Stimulated activated CD8-positive, alpha-beta memory T cell treated with anti-CD3 and anti-CD28 coated beads, Interleukin-15, amount 100 ng/mL, for 1 hour (primary cell): ENCODE data around the gene ITCH.

Experiments used
- DNase-seq: peaks from one replicate; pipeline ENCODE4 v3.0.0-alpha.2; 2020; ENCODE audit warnings: low read depth

ITCH gene

DNA sequence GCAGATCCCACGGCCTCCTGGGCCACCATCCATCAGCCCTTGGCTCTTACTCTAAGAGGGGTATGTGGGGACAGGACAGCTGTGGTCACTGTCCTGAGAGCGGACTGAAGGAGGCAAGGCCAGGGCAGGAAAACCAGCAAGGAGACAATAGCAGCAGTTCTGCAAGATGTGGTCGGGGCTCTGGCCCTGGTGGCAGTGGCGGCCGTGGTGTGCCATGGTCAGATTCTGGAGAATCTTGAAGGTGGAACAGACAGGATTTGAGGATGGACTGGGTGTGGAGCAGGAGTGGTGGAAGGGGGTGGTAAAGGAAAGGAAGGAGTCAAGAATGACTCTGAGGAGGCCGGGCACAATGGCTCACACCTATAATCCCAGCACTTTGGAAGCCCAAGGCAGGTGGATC lies 189.5 kb downstream of the ITCH start:
- no peak for DNase-seq

DNA sequence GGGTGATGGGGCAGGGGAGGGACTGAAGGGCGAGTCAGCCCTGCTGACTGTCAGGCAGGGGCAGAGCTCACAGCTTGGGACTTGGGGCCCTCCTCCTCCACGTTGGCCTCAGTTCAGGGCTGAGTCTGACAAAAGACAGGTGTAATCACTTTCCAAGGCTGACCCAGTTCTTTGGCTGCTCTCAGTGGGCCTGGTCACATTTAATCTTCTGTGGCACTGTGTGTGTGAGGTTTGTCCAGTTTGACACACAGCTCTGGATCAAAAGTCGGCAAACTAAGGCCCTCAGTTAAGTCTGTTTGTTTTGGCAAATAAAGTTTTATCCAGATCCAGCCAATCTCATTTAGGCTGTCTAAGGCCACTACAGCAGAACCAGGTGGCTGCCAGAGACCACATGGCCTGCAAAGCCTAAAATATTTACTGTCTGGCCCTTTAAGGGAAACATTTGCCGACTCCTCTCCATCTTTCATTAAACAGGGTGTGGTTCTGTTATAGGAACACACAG lies 190.3 kb downstream of the ITCH start:
- no peak for DNase-seq

DNA sequence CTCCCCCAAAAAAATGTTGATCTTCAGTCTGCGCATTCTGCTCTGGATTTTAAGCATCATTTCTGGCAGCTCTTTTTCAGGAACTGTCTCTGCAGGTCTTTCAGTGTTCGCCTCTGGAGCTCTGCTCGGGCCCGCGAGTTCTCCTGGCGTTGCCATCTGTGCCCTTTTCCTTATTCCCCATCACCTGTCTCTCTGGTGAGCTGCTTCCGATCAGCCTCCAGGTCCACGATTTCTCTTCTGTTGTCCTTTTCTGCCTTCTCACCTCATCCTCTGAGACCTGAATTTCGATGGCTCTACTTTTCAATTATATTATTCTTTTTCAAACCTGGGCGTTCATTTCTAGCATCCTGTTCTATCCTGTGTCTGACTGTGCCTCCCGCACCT lies 194.9 kb downstream of the ITCH start:
- no peak for DNase-seq

DNA sequence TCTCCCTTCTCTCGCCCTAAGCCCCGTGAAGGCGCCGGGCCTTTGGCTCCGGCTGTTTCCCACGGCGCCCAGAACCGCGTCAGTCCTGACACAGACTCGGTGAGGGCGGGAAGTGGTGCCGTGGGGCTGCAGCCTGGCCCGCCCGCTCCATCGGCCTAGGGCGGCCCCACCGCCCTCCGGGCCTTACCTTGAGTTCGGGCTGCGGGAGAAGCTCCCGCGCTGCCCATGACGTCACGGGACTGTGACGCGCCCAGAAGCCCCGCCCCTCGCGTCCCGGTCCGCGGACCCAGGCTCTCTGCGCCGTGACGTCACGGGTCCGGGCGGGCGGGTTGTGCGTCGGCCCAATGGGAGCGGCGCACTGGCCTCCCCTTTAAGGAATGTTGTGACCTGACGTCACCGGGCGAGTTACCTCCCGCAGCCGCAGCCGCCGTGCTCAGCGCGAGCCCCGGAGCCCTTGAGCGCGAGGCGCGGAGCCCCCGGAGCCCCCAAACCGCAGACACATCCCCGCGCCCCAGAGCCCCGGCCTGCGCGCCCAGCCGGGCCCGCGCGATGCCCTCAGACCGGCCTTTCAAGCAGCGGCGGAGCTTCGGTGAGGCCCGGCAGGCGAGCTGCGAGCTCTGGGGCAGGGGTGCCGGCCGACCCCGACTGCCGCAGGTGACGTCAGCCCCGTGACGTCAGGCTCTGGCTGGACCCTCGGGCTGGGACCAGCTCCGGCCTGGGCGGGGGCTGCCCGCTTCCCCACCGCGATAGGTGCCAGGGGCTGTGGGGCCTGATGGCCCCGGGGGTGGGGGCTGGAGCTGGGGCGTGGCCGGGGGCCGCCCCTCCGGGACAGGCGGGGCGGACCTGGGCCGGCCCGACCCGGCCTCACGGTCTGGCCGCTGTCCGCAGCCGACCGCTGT lies 195.5 kb downstream of the ITCH start, which contains the start of gene MAP1LC3A:
MAP1LC3A (plus strand) TSS at position 399 of the 899 bp plus-strand sequence; CDS start at position 550, 151 bp downstream.
- peak; percentile 85 for DNase-seq

DNA sequence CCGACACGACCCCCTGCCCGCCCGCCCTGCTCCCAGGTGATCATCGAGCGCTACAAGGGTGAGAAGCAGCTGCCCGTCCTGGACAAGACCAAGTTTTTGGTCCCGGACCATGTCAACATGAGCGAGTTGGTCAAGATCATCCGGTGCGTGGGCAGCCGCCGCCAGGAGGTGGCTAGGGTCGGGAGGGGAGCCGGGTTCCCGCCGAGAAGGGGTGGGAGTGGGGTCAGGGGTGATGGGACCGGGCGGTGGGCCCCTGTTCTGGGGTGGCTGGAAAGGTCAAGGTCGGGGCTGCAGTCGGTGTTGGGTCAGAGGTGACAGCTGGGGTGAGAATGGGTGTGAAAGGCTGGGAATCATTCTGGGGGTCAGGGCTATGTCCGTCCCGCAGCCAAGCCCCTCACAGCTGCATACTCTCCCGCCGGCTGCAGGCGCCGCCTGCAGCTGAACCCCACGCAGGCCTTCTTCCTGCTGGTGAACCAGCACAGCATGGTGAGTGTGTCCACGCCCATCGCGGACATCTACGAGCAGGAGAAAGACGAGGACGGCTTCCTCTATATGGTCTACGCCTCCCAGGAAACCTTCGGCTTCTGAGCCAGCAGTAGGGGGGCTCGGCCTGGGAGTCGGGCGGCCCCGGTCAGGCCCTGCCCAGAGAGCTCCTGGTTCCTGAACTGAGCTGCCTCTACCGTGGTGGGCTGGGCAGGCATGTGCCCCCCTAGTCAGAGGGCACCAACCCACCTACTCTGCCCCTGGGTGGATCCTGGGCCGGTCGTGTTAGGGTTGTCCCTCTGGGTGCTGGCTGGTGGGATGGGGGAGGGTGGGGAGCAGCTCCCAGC lies 196.5 kb downstream of the ITCH start:
- DNase-seq, result no peak

DNA sequence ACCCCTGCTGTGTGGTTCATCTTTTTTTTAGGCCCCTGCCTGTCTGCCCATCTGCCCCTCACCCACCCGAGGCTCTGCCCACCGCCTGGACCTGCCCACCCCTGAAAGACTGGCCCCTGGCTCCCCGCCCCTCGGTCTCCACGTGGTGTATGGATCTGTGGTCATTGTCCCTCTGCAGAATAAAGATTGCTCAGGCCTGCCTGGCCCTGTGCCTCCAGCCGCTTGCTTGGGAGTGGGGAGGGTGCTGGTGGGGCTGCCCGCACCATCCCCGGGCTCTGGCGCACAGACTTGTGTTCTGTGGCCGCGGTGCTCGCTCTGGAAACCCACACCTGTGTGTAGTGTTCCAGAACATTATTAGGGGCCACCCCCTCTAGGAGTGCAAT lies 197.1 kb downstream of the ITCH start:
- no peak for DNase-seq

DNA sequence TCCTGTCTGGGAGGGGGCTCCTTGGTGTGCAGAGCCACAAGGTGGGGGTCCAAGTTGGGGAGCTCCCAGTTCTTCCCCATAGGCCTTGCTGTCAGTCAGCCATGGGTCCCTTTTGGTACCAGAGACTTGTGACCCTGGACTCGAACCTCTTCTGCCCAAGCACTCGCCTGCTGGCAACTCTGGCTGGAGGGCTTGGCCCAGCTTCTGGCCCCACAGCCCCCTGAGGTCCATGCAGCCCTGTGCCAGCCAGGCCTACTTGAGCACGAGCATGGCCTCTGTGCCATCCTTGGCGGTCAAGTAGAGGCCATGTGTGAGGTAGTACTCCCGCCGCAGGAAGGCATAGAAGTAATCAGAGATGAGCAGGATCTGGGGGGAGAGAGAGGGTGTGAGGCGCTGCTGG lies 197.5 kb downstream of the ITCH start:
- no peak for DNase-seq
